Keratinocyte (primary cell): ENCODE measurements around the gene CNNM3. TPM values are rescaled to one million over a fixed set of nuclear protein-coding genes. Genes with fewer than 3 reads are reported as not detected.

Experiments used
- DNase-seq: peaks from one replicate; pipeline ENCODE4 v3.0.0-alpha.2; 2011; ENCODE audit warnings: low read depth, missing footprints, low spot score
- FAIRE-seq: peaks from 2 replicates; lab custom pipeline; 2011; peaks lifted over from hg19 to GRCh38; lab: Jason Lieb, UNC
- H2AFZ ChIP-seq: 2 replicates; pipeline ENCODE4 v1.6.0; 2012; ENCODE audit warnings: low read length, control low read depth, inconsistent platforms; ENCODE audit not compliant: control insufficient read depth
- H3K27ac ChIP-seq: 2 replicates; pipeline ENCODE4 v1.5.1; 2011; ENCODE audit warnings: low read length; ENCODE audit not compliant: control insufficient read depth, insufficient read depth
- H3K27me3 ChIP-seq: 3 replicates; pipeline ENCODE4 v1.6.0; 2011; ENCODE audit warnings: low read length; ENCODE audit not compliant: control insufficient read depth, insufficient read depth; ENCODE audit errors: extremely low read depth
- H3K36me3 ChIP-seq, 2 experiments: 2 replicates in 1 of 2; 3 replicates in 1 of 2; pipeline ENCODE4 v1.5.1; 2011; ENCODE audit warnings: low read length in 2 of 2, mild to moderate bottlenecking in 1 of 2; ENCODE audit not compliant: control insufficient read depth in 2 of 2, insufficient read depth in 2 of 2; ENCODE audit errors: extremely low read depth in 1 of 2
- H3K4me1 ChIP-seq: 3 replicates; pipeline ENCODE4 v1.5.1; 2011; ENCODE audit warnings: low read length; ENCODE audit not compliant: control insufficient read depth, insufficient read depth; ENCODE audit errors: extremely low read depth
- H3K4me2 ChIP-seq: 3 replicates; pipeline ENCODE4 v1.6.0; 2011; ENCODE audit warnings: low read depth, low read length; ENCODE audit not compliant: control insufficient read depth, insufficient read depth; ENCODE audit errors: extremely low read depth
- H3K4me3 ChIP-seq, 3 experiments: fragments of 200-600 bp in 1 of 3; sonication (generic) in 1 of 3; 2 replicates in 2 of 3; 3 replicates in 1 of 3; pipeline ENCODE4 v1.5.1; 2011 to 2016; ENCODE audit warnings: low read length in 3 of 3, mild to moderate bottlenecking in 3 of 3, control low read depth in 2 of 3, inconsistent platforms in 1 of 3, low read depth in 1 of 3, mixed read lengths in 1 of 3, mixed run types in 1 of 3, moderate library complexity in 1 of 3; ENCODE audit not compliant: control insufficient read depth in 2 of 3, insufficient read depth in 2 of 3; ENCODE audit errors: extremely low read depth in 1 of 3
- H3K79me2 ChIP-seq: 2 replicates; pipeline ENCODE4 v1.6.0; 2012; ENCODE audit warnings: low read length; ENCODE audit not compliant: control insufficient read depth, insufficient read depth
- H3K9ac ChIP-seq: 3 replicates; pipeline ENCODE4 v1.6.0; 2011; ENCODE audit warnings: low read length; ENCODE audit not compliant: control insufficient read depth, insufficient read depth; ENCODE audit errors: extremely low read depth
- H3K9me1 ChIP-seq: 3 replicates; pipeline ENCODE4 v1.6.0; 2011; ENCODE audit warnings: low read length; ENCODE audit not compliant: control insufficient read depth, insufficient read depth; ENCODE audit errors: extremely low read depth
- H3K9me3 ChIP-seq: 2 replicates; pipeline ENCODE4 v1.5.1; 2012; ENCODE audit warnings: low read depth, low read length; ENCODE audit not compliant: control insufficient read depth
- H4K20me1 ChIP-seq: 3 replicates; pipeline ENCODE4 v1.6.0; 2011; ENCODE audit warnings: low read length; ENCODE audit not compliant: control insufficient read depth, insufficient read depth; ENCODE audit errors: extremely low read depth
- CTCF ChIP-seq, 3 experiments: IDR thresholded peaks in 1 of 3; conservative IDR thresholded peaks in 1 of 3; optimal IDR thresholded peaks in 1 of 3; 2 replicates in 2 of 3; 3 replicates in 1 of 3; pipeline versions ENCODE3 to v1.5.1; 2011; ENCODE audit warnings: low read length in 3 of 3, mild to moderate bottlenecking in 3 of 3, moderate library complexity in 2 of 3, control low read depth in 1 of 3, inconsistent platforms in 1 of 3; ENCODE audit not compliant: insufficient read depth in 2 of 3; ENCODE audit errors: extremely low read depth in 1 of 3
- EZH2 ChIP-seq: IDR thresholded peaks from one replicate; pipeline ENCODE4 v1.6.1; 2012; ENCODE audit warnings: inconsistent platforms, mild to moderate bottlenecking, low read length, moderate library complexity
- dilution Hi-C: fragments of 300-500 bp; cut with MboI; formaldehyde crosslinking; loops from one replicate; pipeline ENCODE4 v1.7.0; 2020; ENCODE audit warnings: low sequenced_read_pairs; ENCODE audit not compliant: extremely low pct_ligation_motif_present
- polyA plus RNA-seq, 5 experiments: library from polyadenylated mRNA; depleted of rRNA in 3 of 5; stranded (reverse) in 3 of 5; stranded (forward) in 1 of 5; unstranded in 1 of 5; fragments of >200 nt; gene quantifications; 1 replicate in 1 of 5; 2 replicates in 3 of 5; 3 replicates in 1 of 5; pipeline versions ENCODE4 v1.2.1 to v1.2.3, GENCODE V29; 2011 to 2012; ENCODE audit warnings: missing spikeins in 2 of 5, low read depth in 1 of 5, low replicate concordance in 1 of 5

CNNM3 gene
- polyA plus RNA-seq, 1 donor (not counting 4 experiments of a cell fraction or from before 2014, with no cell fraction given) = 2.3 TPM

DNA sequence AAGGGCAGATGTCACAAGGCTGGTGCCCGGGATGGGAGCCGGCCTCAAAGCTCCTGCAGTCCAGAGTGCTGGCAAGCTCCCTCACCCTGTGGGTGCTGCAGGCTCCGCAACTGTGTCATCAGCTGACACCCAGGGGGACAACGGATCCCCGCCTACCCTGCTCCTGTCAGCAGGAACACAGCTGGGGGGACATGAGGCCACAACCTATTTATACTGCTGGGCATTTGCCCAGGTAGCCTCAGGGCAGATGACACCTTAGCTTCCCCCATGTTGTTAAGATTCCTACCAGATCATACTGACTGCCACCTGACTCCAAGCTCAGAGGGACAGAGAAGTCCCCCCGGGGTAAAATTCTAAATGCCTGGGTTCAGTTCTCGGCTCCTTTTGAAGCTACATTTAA is 26.5 kb downstream of the CNNM3 start:
- Histone ChIP-seq H2AFZ (no peak overlapping the region), H3K27me3 (no peaks in the 10 kb centered on the region), H3K9ac (no peak overlapping the region), H3K79me2 (no peaks in the 10 kb centered on the region), H4K20me1 (peaks cover 3% of the 10 kb centered on the region), H3K27ac (no peak overlapping the region), H3K9me1 (no peaks in the 10 kb centered on the region), H3K36me3 (peaks cover 0 to 2% of the 10 kb centered on the region in 2 experiments), H3K9me3 (no peaks in the 10 kb centered on the region), H3K4me3 (no peak overlapping the region), H3K4me1 (no peaks in the 10 kb centered on the region), H3K4me2 (no peak overlapping the region)
- TF ChIP-seq EZH2 (no peak), CTCF (optimal IDR thresholded peaks at IDR 0.05 in 1 of 3, IDR thresholded peaks at IDR 0.05 in 1 of 3, conservative IDR thresholded peaks at IDR 0.05 in 1 of 3; ENCODE audit: extremely low read depth in 1 of 3, insufficient read depth in 2 of 3, low read length in 3 of 3) (no peak)
- FAIRE-seq (no peak), DNase-seq (no peak)
- dilution Hi-C loops = no loop called here

DNA sequence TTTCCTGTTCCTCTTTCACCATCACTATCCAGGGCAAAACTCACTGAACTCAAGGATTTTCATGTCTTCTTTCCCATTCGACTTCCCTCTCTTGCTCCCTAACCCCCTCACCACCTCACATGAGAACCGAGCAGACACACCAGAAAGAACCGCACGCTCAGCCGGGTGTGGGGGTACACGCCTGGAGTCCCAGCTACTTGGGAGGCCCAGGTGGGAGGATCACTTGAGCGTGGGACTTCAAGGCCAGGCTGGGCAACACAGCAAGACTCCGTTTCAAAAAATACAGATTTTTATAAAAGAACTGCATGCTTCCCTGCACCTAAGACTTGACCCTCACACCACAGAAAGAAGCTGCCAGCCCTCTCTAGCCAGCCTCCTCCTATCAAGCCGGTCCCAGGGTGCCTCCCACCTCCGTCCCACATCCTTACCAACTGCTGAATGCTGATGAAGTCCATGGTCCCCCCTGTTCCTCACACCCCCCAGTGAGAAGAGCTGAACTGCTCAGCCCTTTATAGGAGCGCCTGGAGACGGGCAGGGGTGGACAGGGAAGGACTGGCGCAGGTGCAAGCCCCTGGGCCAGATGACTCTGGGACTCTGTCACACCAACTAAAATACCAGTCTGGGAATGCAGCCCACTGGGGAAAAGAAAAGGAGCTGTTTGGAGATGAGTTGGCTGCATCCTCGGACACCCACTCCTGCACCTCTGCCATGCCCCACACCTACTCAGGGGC is 27.6 kb downstream of the CNNM3 start, which contains the start of gene ANKRD23:
TSS of gene ANKRD23 (minus strand) at position 484 of the 731 bp plus-strand sequence. CDS start at position 455, 29 bp downstream.
- dilution Hi-C loops = no loop called here
- no peak within 1 kb of the TSS for H3K4me3 ChIP-seq
- H3K79me2 ChIP-seq = no peaks in the 10 kb centered on the region
- peaks cover 0 to 2% of the 10 kb centered on the region in 2 experiments for H3K36me3 ChIP-seq
- peaks cover 3% of the 10 kb centered on the region for H4K20me1 ChIP-seq
- H3K9me1 ChIP-seq = no peaks in the 10 kb centered on the region
- no peak within 1 kb of the TSS for H3K4me2 ChIP-seq
- H3K9me3 ChIP-seq = no peaks in the 10 kb centered on the region
- no peaks in the 10 kb centered on the region for H3K4me1 ChIP-seq
- H3K27ac ChIP-seq = no peak within 1 kb of the TSS
- H2AFZ ChIP-seq = no peak within 1 kb of the TSS
- no peak for DNase-seq
- no peak for FAIRE-seq
- TF ChIP-seq EZH2 = no peak
- no peak for TF ChIP-seq CTCF (optimal IDR thresholded peaks at IDR 0.05 in 1 of 3, IDR thresholded peaks at IDR 0.05 in 1 of 3, conservative IDR thresholded peaks at IDR 0.05 in 1 of 3; ENCODE audit: extremely low read depth in 1 of 3, insufficient read depth in 2 of 3, low read length in 3 of 3)
- H3K27me3 ChIP-seq = no peaks in the 10 kb centered on the region
- no peak within 1 kb of the TSS for H3K9ac ChIP-seq
